ENCODE measurements around the gene PSMA2. TPM values are rescaled to one million over a fixed set of nuclear protein-coding genes. Genes with fewer than 3 reads are reported as not detected.

Gene PSMA2
- total RNA-seq (2022) (147 and 159 TPM in 2 replicates), Bru-seq, nascent RNA (percentile 93 among the genes with signal in this experiment), BruChase-seq, experiment 1, labeled RNA remaining after a 2-hour chase (percentile 97 among the genes with signal in this experiment), BruChase-seq, experiment 2, labeled RNA remaining after a 6-hour chase (percentile 99 among the genes with signal in this experiment)
- long read RNA-seq, transcript PSMA2-203 (9 exons, 1,453 nt): minor isoform, 11 of 1,123 reads
- long read RNA-seq, transcript PSMA2-201 (8 exons, 1,487 nt): major isoform, 1,106 of 1,123 reads
- long read RNA-seq, partial matches to known transcripts: 0 of 1,123 reads
- long read RNA-seq, other reads (novel, unspliced or antisense): 2 of 1,123 reads

DNA sequence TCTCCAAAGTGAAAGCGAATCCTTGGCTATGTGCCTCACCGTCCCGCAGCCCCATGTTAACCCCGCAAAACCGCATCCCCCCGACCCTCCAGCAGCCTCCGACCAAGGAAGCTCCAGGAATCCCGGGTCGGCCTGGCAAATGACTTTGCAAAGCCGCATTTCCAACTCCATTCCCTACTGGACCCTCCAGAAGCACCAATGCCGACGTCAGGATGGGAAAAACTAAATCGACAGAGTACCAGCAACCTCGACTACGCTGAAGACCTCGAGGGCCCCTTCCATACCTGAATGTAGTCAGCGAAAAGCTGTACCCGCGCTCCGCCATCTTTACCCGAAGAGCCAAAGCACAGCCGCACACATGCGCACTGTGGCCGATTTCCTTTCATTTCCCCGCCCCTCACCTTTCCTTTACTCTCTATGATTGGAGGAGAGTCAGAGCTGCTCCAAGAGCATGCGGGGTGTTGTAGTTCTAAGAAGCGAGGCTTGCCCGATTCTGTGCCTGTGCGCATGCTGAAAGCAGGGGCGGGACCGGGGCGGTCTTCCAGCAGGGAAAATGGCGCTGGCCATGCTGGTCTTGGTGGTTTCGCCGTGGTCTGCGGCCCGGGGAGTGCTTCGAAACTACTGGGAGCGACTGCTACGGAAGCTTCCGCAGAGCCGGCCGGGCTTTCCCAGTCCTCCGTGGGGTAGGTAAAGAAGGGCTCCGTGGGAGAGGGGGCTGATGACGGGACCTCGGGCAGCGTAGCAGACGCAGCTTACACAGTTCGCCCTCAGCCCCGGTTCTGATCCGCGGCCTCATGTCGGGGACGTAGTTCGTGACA lies at the start of gene PSMA2, which contains the start of gene MRPL32:
TSS of gene PSMA2 (minus strand) at position 341 of the 818 bp plus-strand sequence. CDS start at position 325, 16 bp downstream.
TSS of gene MRPL32 (plus strand) at position 543 of the 818 bp plus-strand sequence. CDS start at position 554, 11 bp downstream.
- H3K9me3 ChIP-seq: no peaks in the 10 kb centered on the region
- no peaks in the 10 kb centered on the region for H3K27me3 ChIP-seq (replicated peaks; ENCODE audit: control insufficient read depth, insufficient read depth, low read length)
- TF ChIP-seq, protein P1, sequence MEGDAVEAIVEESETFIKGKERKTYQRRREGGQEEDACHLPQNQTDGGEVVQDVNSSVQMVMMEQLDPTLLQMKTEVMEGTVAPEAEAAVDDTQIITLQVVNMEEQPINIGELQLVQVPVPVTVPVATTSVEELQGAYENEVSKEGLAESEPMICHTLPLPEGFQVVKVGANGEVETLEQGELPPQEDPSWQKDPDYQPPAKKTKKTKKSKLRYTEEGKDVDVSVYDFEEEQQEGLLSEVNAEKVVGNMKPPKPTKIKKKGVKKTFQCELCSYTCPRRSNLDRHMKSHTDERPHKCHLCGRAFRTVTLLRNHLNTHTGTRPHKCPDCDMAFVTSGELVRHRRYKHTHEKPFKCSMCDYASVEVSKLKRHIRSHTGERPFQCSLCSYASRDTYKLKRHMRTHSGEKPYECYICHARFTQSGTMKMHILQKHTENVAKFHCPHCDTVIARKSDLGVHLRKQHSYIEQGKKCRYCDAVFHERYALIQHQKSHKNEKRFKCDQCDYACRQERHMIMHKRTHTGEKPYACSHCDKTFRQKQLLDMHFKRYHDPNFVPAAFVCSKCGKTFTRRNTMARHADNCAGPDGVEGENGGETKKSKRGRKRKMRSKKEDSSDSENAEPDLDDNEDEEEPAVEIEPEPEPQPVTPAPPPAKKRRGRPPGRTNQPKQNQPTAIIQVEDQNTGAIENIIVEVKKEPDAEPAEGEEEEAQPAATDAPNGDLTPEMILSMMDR (IDR thresholded peaks at IDR 0.05; ENCODE audit: insufficient read depth in 1 of 2, low read depth in 1 of 2, low read length in 1 of 2, severe bottlenecking in 1 of 2, unreplicated experiment in 1 of 2): no peak
- H3K36me3 Mint-ChIP-seq (ENCODE audit: insufficient read depth, unreplicated experiment): peaks cover 23% of the 10 kb centered on the region
- POLR2A ChIA-PET: interaction anchor here (0.6 to 2.3 kb wide), 9 partner anchors 8 to 937 kb away, joined by 3 to 10 read pairs (median 4); partner anchors contain the start of genes C7orf25, MRPS24 and STK17A
- peaks cover 10% of the 10 kb centered on the region for H3K4me1 ChIP-seq
- peak; percentile 96 to 97 for DNase-seq
- H3K4me1 Mint-ChIP-seq (ENCODE audit: low read depth, unreplicated experiment): peaks cover 14% of the 10 kb centered on the region
- peak within 1 kb of the TSS; percentile 95 for H3K4me3 Mint-ChIP-seq (ENCODE audit: unreplicated experiment)
- intact Hi-C loops (cut with micrococcal nuclease; ENCODE audit: unreplicated experiment): loop anchor here (1.0 to 2.0 kb wide), 2 partner anchors 21 to 43 kb away; no protein-coding TSS in a partner anchor
- CTCF ChIA-PET: interaction anchor here (0.7 to 2.3 kb wide), 3 partner anchors 9 to 991 kb away, joined by 3 to 19 read pairs (median 3); no protein-coding TSS in a partner anchor
- no peaks in the 10 kb centered on the region for H3K27me3 Mint-ChIP-seq (ENCODE audit: insufficient read depth, unreplicated experiment)
- peak within 1 kb of the TSS; percentile 90 for H3K4me3 ChIP-seq (ENCODE audit: low read depth, low read length)
- H3K9me3 Mint-ChIP-seq (ENCODE audit: unreplicated experiment): no peaks in the 10 kb centered on the region
- BruUV-seq (replicated peaks): TSS peak; percentile 74
- peak within 1 kb of the TSS; percentile 99 for H3K27ac Mint-ChIP-seq (ENCODE audit: unreplicated experiment)
- H3K36me3 ChIP-seq (ENCODE audit: control insufficient read depth, insufficient read depth, low read length): no peaks in the 10 kb centered on the region

DNA sequence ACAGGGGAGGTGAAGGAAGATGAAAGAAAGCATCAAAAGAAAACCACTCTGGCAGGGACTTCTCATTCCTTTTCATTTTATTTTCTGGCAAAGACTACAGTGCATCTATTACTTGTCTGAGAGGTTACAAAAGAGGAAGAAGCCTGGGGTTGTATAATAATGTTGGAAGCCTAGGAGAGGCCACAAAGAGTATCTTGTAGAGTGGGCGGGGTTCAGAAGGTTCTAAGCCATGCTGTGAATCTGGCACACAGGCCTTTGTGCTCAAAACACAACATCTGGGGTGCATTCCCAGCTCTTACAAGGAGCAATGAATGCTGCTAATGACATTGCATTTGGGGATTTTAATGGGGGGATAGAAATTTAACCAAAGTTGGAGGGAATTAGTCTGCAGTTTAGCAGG lies 49.6 kb upstream of the PSMA2 start:
- POLR2A ChIA-PET: no interaction called here
- Histone ChIP-seq H3K27me3 (replicated peaks; ENCODE audit: control insufficient read depth, insufficient read depth, low read length) (no peaks in the 10 kb centered on the region), H3K9me3 (no peaks in the 10 kb centered on the region), H3K4me1 (no peaks in the 10 kb centered on the region), H3K4me3 (ENCODE audit: low read depth, low read length) (no peak overlapping the region), H3K36me3 (ENCODE audit: control insufficient read depth, insufficient read depth, low read length) (no peaks in the 10 kb centered on the region)
- DNase-seq: no peak
- Mint-ChIP-seq H3K27ac (ENCODE audit: unreplicated experiment) (no peak overlapping the region), H3K4me3 (ENCODE audit: unreplicated experiment) (no peak overlapping the region), H3K36me3 (ENCODE audit: insufficient read depth, unreplicated experiment) (no peaks in the 10 kb centered on the region), H3K4me1 (ENCODE audit: low read depth, unreplicated experiment) (no peaks in the 10 kb centered on the region), H3K9me3 (ENCODE audit: unreplicated experiment) (peaks cover 19% of the 10 kb centered on the region), H3K27me3 (ENCODE audit: insufficient read depth, unreplicated experiment) (peaks cover 12% of the 10 kb centered on the region)
- intact Hi-C loops (cut with micrococcal nuclease; ENCODE audit: unreplicated experiment): no loop called here
- no TSS peak for BruUV-seq (replicated peaks)
- CTCF ChIA-PET: interaction anchor here (0.6 kb wide), 1 partner anchor 785 kb away, joined by 4 read pairs; no protein-coding TSS in a partner anchor
- TF ChIP-seq, protein P1 (IDR thresholded peaks at IDR 0.05; ENCODE audit: insufficient read depth in 1 of 2, low read depth in 1 of 2, low read length in 1 of 2, severe bottlenecking in 1 of 2, unreplicated experiment in 1 of 2): no peak

DNA sequence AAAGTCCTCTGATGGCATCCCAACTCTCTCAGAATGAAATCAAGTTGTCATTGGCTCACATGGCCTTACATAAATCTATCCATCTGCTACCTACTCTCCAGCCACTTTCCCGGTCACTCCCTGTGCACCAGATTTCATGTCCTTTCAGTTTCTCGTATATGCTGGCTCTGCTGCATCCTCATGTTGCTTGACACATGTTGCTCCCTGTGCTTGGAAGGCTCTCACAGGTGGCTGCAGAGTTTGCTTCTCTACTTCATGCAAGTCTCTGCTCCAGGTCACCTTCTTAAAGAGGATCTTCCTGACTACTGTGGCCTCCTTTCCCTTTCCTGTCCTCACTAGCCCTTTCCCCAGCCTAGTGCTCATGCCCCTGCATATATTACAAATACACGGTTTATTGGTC lies 48.5 kb upstream of the PSMA2 start:
- no peaks in the 10 kb centered on the region for H3K4me1 Mint-ChIP-seq (ENCODE audit: low read depth, unreplicated experiment)
- TF ChIP-seq, protein P1 (IDR thresholded peaks at IDR 0.05; ENCODE audit: insufficient read depth in 1 of 2, low read depth in 1 of 2, low read length in 1 of 2, severe bottlenecking in 1 of 2, unreplicated experiment in 1 of 2): no peak
- no peaks in the 10 kb centered on the region for H3K27me3 ChIP-seq (replicated peaks; ENCODE audit: control insufficient read depth, insufficient read depth, low read length)

More for the DNA sequence above, 48.5 kb upstream of the PSMA2 start:
- Histone ChIP-seq H3K4me3 (ENCODE audit: low read depth, low read length) (no peak overlapping the region), H3K36me3 (ENCODE audit: control insufficient read depth, insufficient read depth, low read length) (no peaks in the 10 kb centered on the region), H3K9me3 (no peaks in the 10 kb centered on the region), H3K4me1 (no peaks in the 10 kb centered on the region)
- intact Hi-C loops (cut with micrococcal nuclease; ENCODE audit: unreplicated experiment): no loop called here
- no TSS peak for BruUV-seq (replicated peaks)
- POLR2A ChIA-PET: no interaction called here
- peaks cover 19% of the 10 kb centered on the region for H3K9me3 Mint-ChIP-seq (ENCODE audit: unreplicated experiment)
- H3K27me3 Mint-ChIP-seq (ENCODE audit: insufficient read depth, unreplicated experiment): peaks cover 12% of the 10 kb centered on the region
- no peak overlapping the region for H3K4me3 Mint-ChIP-seq (ENCODE audit: unreplicated experiment)
- H3K27ac Mint-ChIP-seq (ENCODE audit: unreplicated experiment): no peak overlapping the region
- H3K36me3 Mint-ChIP-seq (ENCODE audit: insufficient read depth, unreplicated experiment): no peaks in the 10 kb centered on the region
- no peak for DNase-seq
- CTCF ChIA-PET: no interaction called here

Measured in Caco-2 (cell line).